CD8-positive, alpha-beta memory T cell (primary cell): ENCODE data around the gene TARP.

Source experiments
- CTCF ChIA-PET: fragments of 350-600 bp; sonication (Branson Sonifier 250); formaldehyde crosslinking; loops from one replicate; lab custom pipeline; 2021; ENCODE audit warnings: antibody characterized with exemption; lab: Charles Lee
- POLR2A ChIA-PET: fragments of 350-600 bp; sonication (Branson Sonifier 250); formaldehyde crosslinking; loops from one replicate; lab custom pipeline; 2021; ENCODE audit warnings: antibody characterized with exemption; lab: Charles Lee
- DNase-seq, 5 donors: peaks; one replicate each; pipeline versions ENCODE4 v3.0.0 to v3.0.0-alpha.2; 2020 to 2022; ENCODE audit warnings: mixed read lengths in 1 of 5
- H3K27ac ChIP-seq: one replicate; pipeline ENCODE4 v1.7.0; 2013; ENCODE audit warnings: low read depth, mild to moderate bottlenecking, low read length, moderate library complexity
- H3K27me3 ChIP-seq: 2 replicates; pipeline ENCODE4 v1.7.0; 2013; ENCODE audit warnings: low read length, mild to moderate bottlenecking; ENCODE audit not compliant: insufficient read depth, poor library complexity, severe bottlenecking
- H3K36me3 ChIP-seq: 2 replicates; pipeline ENCODE4 v1.7.0; 2013; ENCODE audit warnings: mild to moderate bottlenecking, low read length, moderate library complexity; ENCODE audit not compliant: insufficient read depth
- H3K4me1 ChIP-seq: 2 replicates; pipeline ENCODE4 v1.7.0; 2013; ENCODE audit warnings: mild to moderate bottlenecking, low read length, moderate library complexity; ENCODE audit not compliant: insufficient read depth
- H3K4me3 ChIP-seq: 2 replicates; pipeline ENCODE4 v1.7.0; 2013; ENCODE audit warnings: mild to moderate bottlenecking, low read length
- H3K9me3 ChIP-seq: 2 replicates; pipeline ENCODE4 v1.7.0; 2013; ENCODE audit warnings: mild to moderate bottlenecking, low read length
- H3K27ac Mint-ChIP-seq, 8 donors: one replicate each; pipeline ENCODE4 v1.8.0; 2020 to 2021; ENCODE audit warnings: mixed read lengths in 8 of 8, mild to moderate bottlenecking in 6 of 8, inconsistent platforms in 3 of 8, moderate library complexity in 3 of 8
- H3K27me3 Mint-ChIP-seq, 2 donors: one replicate each; pipeline ENCODE4 v1.8.0; 2020 to 2021; ENCODE audit warnings: mixed read lengths in 2 of 2, mild to moderate bottlenecking in 1 of 2, moderate library complexity in 1 of 2
- H3K36me3 Mint-ChIP-seq, 3 donors: one replicate each; pipeline ENCODE4 v1.8.0; 2020 to 2021; ENCODE audit warnings: mixed read lengths in 3 of 3, inconsistent platforms in 1 of 3, mild to moderate bottlenecking in 1 of 3
- H3K4me1 Mint-ChIP-seq, 3 donors: one replicate each; pipeline ENCODE4 v1.8.0; 2020 to 2021; ENCODE audit warnings: mixed read lengths in 3 of 3, inconsistent platforms in 1 of 3, mild to moderate bottlenecking in 1 of 3
- H3K4me3 Mint-ChIP-seq, 7 donors: one replicate each; pipeline ENCODE4 v1.8.0; 2020 to 2021; ENCODE audit warnings: mixed read lengths in 7 of 7, mild to moderate bottlenecking in 6 of 7, moderate library complexity in 4 of 7, inconsistent platforms in 2 of 7
- H3K9me3 Mint-ChIP-seq, 5 donors: one replicate each; pipeline ENCODE4 v1.8.0; 2020 to 2022; ENCODE audit warnings: mixed read lengths in 5 of 5, mild to moderate bottlenecking in 3 of 5, moderate library complexity in 2 of 5, inconsistent platforms in 1 of 5

TARP gene

DNA sequence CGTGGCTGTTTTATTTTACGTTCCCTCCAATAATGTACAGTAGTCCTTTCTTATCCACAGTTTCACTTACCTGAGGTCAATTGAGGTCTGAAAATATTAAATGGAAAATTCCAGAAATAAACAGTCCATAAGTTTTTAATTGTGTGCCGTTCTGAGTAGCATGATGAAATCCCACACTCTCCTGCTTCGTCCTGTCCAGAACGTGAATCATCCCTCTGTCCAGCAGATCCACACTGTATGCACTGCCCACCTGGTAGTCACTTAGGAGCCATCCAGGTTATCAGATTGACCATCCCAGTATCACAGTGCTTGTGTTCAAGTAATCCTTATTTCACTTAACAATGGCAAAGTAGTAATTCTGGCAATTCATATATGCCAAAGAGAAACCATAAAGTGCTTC lies 49.0 kb downstream of the TARP start:
- CTCF ChIA-PET: interaction anchor here (5.4 to 10.3 kb wide), 4 partner anchors 9 to 152 kb away, joined by 42 to 394 read pairs (median 172); no protein-coding TSS in a partner anchor

DNA sequence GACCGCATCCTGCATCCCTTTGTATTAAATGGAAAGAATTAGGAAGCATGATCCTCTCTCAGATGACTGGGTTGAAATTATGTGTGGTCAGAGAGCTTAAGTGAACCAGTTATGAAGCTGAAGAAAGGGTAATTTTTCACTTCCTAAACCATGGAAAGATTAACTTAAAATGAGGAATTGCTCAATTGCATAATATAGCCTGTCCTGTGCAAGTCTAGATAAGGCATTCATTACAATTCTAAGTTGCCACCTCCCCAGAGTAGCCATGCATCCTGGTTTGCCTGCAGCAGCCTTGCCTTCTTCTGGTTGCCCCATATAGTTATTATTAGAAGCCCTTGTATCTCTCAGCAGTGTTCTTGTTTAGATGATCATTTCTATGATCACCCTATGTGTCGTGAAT lies 50.1 kb downstream of the TARP start:
- H3K36me3 ChIP-seq: peaks cover 6% of the 10 kb centered on the region
- no peak overlapping the region for H3K27ac ChIP-seq
- H3K4me3 ChIP-seq: no peak overlapping the region
- peaks cover 60% of the 10 kb centered on the region for H3K4me1 ChIP-seq
- Mint-ChIP-seq H3K27ac (peak overlapping the region; percentile 7 to 98 (median 92)), H3K36me3 (peaks cover 16 to 39% (median 16%) of the 10 kb centered on the region in 3 donors), H3K27me3 (no peaks in the 10 kb centered on the region), H3K4me3 (peak overlapping the region in 3 of 7 donors; percentile 6 to 58 (median 8)), H3K4me1 (peaks cover 87 to 100% (median 99%) of the 10 kb centered on the region in 3 donors), H3K9me3 (no peaks in the 10 kb centered on the region)
- H3K9me3 ChIP-seq: no peaks in the 10 kb centered on the region
- ChIA-PET CTCF (interaction anchor here (0.8 to 10.3 kb wide), 11 partner anchors 10 to 153 kb away, joined by 3 to 394 read pairs (median 22); no protein-coding TSS in a partner anchor), POLR2A (interaction anchor here (2.6 kb wide), 1 partner anchor 10 kb away, joined by 13 read pairs; no protein-coding TSS in a partner anchor)
- DNase-seq: no peak
- H3K27me3 ChIP-seq: no peaks in the 10 kb centered on the region

More for the DNA sequence above, 49.0 kb downstream of the TARP start:
- peaks cover 6% of the 10 kb centered on the region for H3K36me3 ChIP-seq
- Mint-ChIP-seq H3K27ac (peak overlapping the region in 7 of 8 donors; percentile 72 to 97 (median 90)), H3K4me1 (peaks cover 90 to 100% (median 99%) of the 10 kb centered on the region in 3 donors), H3K9me3 (no peaks in the 10 kb centered on the region), H3K27me3 (no peaks in the 10 kb centered on the region), H3K36me3 (peaks cover 16 to 45% (median 16%) of the 10 kb centered on the region in 3 donors), H3K4me3 (peak overlapping the region in 5 of 7 donors; percentile 32 to 85 (median 67))
- no peaks in the 10 kb centered on the region for H3K27me3 ChIP-seq
- no peak for DNase-seq
- no peak overlapping the region for H3K27ac ChIP-seq
- H3K4me1 ChIP-seq: peaks cover 63% of the 10 kb centered on the region
- H3K4me3 ChIP-seq: no peak overlapping the region
- POLR2A ChIA-PET: no interaction called here
- H3K9me3 ChIP-seq: no peaks in the 10 kb centered on the region

DNA sequence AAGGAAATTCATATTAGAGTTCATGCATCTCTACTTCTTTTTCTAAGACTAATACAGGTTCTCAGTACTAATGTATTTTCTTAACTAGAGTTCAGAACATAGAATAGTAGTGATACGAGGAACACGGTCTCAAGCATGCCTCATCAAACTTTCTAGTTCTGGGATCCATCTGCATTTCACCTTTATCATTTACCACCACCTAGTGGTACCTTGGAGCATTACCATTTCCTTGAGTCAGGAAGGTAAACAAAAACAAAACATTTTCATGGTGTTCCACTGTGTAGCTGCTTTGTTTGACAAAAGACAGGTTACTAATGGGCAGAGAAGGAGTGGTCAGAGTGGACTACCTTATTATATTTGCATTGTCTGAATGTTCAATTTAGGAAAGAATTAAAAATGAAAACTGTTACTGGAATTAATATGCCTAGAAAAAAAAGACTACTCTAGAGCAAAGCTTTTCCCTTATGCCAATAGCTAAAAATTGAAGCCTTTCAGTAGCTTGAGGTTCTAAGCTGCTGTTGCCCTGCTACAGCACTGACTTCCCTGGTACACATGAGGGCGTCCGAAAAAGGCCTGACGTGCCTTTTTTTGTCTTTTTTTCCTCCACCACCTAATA lies 50.8 kb downstream of the TARP start:
- peak in 2 of 5 donors; percentile 58 to 60 for DNase-seq
- Histone ChIP-seq H3K27ac (no peak overlapping the region), H3K9me3 (no peaks in the 10 kb centered on the region), H3K27me3 (no peaks in the 10 kb centered on the region), H3K4me3 (no peak overlapping the region), H3K36me3 (peaks cover 6% of the 10 kb centered on the region), H3K4me1 (peaks cover 60% of the 10 kb centered on the region)
- peak overlapping the region; percentile 54 to 98 (median 92) for H3K27ac Mint-ChIP-seq
- H3K4me3 Mint-ChIP-seq: peak overlapping the region in 6 of 7 donors; percentile 3 to 73 (median 21)
- ChIA-PET CTCF (interaction anchor here (0.7 to 10.3 kb wide), 14 partner anchors 11 to 154 kb away, joined by 3 to 394 read pairs (median 19); no protein-coding TSS in a partner anchor), POLR2A (interaction anchor here (2.6 kb wide), 1 partner anchor 10 kb away, joined by 13 read pairs; no protein-coding TSS in a partner anchor)
- H3K9me3 Mint-ChIP-seq: no peaks in the 10 kb centered on the region
- H3K4me1 Mint-ChIP-seq: peaks cover 88 to 100% (median 99%) of the 10 kb centered on the region in 3 donors
- H3K36me3 Mint-ChIP-seq: peaks cover 15 to 37% (median 16%) of the 10 kb centered on the region in 3 donors
- H3K27me3 Mint-ChIP-seq: no peaks in the 10 kb centered on the region

DNA sequence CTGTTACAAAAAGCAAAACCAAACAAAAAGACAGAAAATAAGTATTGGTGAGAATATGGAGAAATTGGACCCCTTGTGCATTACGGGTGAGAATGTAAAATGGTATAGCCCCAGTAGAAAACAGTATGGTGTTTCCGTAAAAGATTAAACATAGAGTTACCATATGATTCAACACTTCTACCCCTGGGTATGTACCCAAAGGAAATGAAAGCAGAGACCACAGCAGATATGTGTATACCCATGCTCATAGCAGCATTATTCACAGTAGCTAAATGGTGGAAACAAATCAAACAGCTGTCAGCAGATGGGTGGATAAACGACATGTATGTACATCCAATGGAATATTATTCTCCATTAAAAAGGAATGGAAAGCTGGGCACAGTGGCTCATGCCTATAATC lies 53.0 kb downstream of the TARP start:
- POLR2A ChIA-PET: interaction anchor here (0.5 to 1.2 kb wide), 3 partner anchors 13 to 141 kb away, joined by 3 to 6 read pairs (median 4); no protein-coding TSS in a partner anchor
- H3K27me3 Mint-ChIP-seq: no peaks in the 10 kb centered on the region
- H3K36me3 Mint-ChIP-seq: peaks cover 8 to 28% (median 13%) of the 10 kb centered on the region in 3 donors
- peaks cover 88 to 100% (median 99%) of the 10 kb centered on the region in 3 donors for H3K4me1 Mint-ChIP-seq
- peak overlapping the region; percentile 88 to 98 (median 93) for H3K27ac Mint-ChIP-seq
- H3K4me3 Mint-ChIP-seq: peak overlapping the region; percentile 63 to 82 (median 73)
- CTCF ChIA-PET: interaction anchor here (0.9 to 10.3 kb wide), 15 partner anchors 9 to 156 kb away, joined by 3 to 394 read pairs (median 16); no protein-coding TSS in a partner anchor
- Histone ChIP-seq H3K27ac (no peak overlapping the region), H3K4me1 (peaks cover 72% of the 10 kb centered on the region), H3K4me3 (peak overlapping the region; percentile 29), H3K36me3 (peaks cover 6% of the 10 kb centered on the region), H3K9me3 (no peaks in the 10 kb centered on the region), H3K27me3 (no peaks in the 10 kb centered on the region)
- H3K9me3 Mint-ChIP-seq: no peaks in the 10 kb centered on the region
- DNase-seq: peak in 1 of 5 donors; percentile 49

DNA sequence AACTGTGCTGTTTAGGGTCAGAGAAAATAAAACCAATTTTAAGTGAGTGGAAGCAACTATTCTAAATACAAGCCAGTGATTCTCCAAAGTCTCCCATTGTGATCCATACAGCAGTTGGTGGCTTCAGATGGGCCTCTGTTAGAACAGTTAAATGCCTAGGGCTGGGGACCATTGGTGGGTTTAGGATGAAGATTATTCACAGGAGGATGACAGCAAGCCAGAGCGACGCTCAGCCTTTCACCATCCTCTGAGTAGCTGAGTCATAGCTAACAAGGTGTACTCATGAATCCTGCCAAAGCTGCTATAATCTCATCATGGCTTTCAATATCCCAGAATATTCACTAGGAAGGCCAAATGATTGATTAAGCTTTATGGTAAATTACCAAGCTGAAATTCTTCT lies 55.8 kb downstream of the TARP start:
- Histone ChIP-seq H3K27me3 (no peaks in the 10 kb centered on the region), H3K9me3 (no peaks in the 10 kb centered on the region), H3K4me3 (peak overlapping the region; percentile 33), H3K4me1 (peaks cover 67% of the 10 kb centered on the region), H3K27ac (no peak overlapping the region), H3K36me3 (peaks cover 6% of the 10 kb centered on the region)
- ChIA-PET POLR2A (interaction anchor here (0.6 to 3.9 kb wide), 7 partner anchors 11 to 151 kb away, joined by 3 to 34 read pairs (median 4); no protein-coding TSS in a partner anchor), CTCF (interaction anchor here (0.6 to 10.3 kb wide), 17 partner anchors 10 to 159 kb away, joined by 3 to 394 read pairs (median 25); no protein-coding TSS in a partner anchor)
- Mint-ChIP-seq H3K36me3 (peaks cover 0 to 23% (median 7%) of the 10 kb centered on the region in 3 donors), H3K27me3 (no peaks in the 10 kb centered on the region), H3K4me3 (peak overlapping the region; percentile 53 to 91 (median 80)), H3K4me1 (peaks cover 65 to 75% (median 73%) of the 10 kb centered on the region in 3 donors), H3K27ac (peak overlapping the region; percentile 88 to 98 (median 94)), H3K9me3 (no peaks in the 10 kb centered on the region)
- DNase-seq: no peak

DNA sequence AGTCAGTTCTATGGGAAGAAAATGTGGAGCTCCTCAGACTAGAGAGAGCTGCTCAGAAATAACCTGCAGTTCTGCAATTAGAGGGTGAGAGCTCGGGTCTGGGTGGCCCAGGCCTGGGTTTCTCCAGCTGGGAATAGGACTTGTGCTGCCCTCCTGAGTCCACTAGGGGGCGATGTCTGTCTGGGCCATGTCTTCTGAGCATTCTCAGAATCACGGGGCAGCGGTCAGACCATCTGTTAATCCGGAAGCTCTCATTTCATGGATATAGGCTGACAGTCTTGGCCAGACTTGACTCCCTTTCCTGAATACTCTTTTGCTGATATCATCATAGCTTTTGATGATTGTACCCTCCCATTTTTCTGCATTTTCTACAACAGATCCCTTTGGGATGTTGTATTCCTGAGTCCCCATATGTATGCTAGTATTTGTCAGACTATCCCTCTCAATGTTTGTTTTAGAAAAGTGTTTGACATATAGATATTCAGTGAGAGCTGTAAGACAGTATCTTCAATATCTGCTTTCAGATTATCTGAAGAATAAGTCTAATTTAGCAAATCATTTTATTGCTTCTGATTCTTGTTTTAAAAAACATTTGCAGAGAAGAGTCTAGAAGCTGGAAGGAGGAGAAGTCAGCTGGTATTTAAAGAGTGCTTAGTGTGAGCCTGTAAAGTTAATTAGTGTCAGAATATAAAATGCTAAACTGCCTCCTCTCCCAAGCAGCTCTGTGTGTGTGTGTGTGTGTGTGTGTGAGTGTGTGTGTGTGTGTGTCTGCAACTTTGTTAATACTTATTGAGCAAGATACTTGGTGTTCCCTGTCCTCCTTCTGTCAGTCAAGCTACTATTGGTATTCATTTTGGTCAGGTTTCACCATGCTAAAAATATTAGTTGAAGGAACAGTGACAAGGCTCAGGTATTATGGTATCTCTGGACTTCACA lies 57.4 kb downstream of the TARP start:
- POLR2A ChIA-PET: interaction anchor here (0.6 to 3.9 kb wide), 8 partner anchors 12 to 158 kb away, joined by 3 to 34 read pairs (median 6); partner anchors contain the start of gene STARD3NL
- Mint-ChIP-seq H3K27ac (peak overlapping the region; percentile 88 to 98 (median 94)), H3K36me3 (peaks cover 0 to 31% (median 12%) of the 10 kb centered on the region in 3 donors)

DNA sequence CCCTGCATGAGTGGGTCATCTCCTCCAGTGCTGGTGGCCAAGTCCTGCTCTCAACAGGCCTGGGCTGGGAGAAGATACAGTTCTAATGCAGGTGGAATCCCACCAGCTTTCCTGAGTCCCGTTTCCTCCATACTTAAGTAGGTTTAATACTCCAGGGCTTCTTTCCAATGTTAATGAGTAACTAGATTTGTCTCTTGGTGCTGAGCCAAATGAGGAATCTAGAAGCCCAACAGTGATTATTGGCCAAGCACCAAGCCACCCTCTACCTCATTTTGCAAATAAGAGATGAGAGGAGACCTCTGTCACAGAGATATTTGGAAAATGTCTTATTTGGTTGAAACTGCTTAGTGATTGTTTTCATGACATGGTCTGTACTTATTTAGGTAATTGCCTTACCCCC lies 58.3 kb downstream of the TARP start:
- Histone ChIP-seq H3K9me3 (no peaks in the 10 kb centered on the region), H3K27me3 (no peaks in the 10 kb centered on the region), H3K4me1 (peaks cover 42% of the 10 kb centered on the region), H3K4me3 (no peak overlapping the region), H3K27ac (no peak overlapping the region), H3K36me3 (peaks cover 2% of the 10 kb centered on the region)
- no peak for DNase-seq
- H3K9me3 Mint-ChIP-seq: no peaks in the 10 kb centered on the region
- H3K27ac Mint-ChIP-seq: peak overlapping the region; percentile 88 to 98 (median 94)
- ChIA-PET POLR2A (interaction anchor here (1.0 to 3.9 kb wide), 6 partner anchors 18 to 159 kb away, joined by 3 to 34 read pairs (median 6); partner anchors contain the start of gene STARD3NL), CTCF (interaction anchor here (0.9 to 10.3 kb wide), 36 partner anchors 8 to 184 kb away, joined by 3 to 394 read pairs (median 10); partner anchors contain the start of gene STARD3NL)
- peaks cover 3 to 39% (median 13%) of the 10 kb centered on the region in 3 donors for H3K36me3 Mint-ChIP-seq
- no peaks in the 10 kb centered on the region for H3K27me3 Mint-ChIP-seq
- no peak overlapping the region for H3K4me3 Mint-ChIP-seq
- peaks cover 44 to 55% (median 53%) of the 10 kb centered on the region in 3 donors for H3K4me1 Mint-ChIP-seq

More for the DNA sequence above, 57.4 kb downstream of the TARP start:
- no peak overlapping the region for H3K27ac ChIP-seq
- no peaks in the 10 kb centered on the region for H3K27me3 Mint-ChIP-seq
- H3K4me1 ChIP-seq: peaks cover 50% of the 10 kb centered on the region
- H3K4me1 Mint-ChIP-seq: peaks cover 53 to 64% (median 62%) of the 10 kb centered on the region in 3 donors
- H3K4me3 ChIP-seq: peak overlapping the region; percentile 38
- no peaks in the 10 kb centered on the region for H3K9me3 ChIP-seq
- CTCF ChIA-PET: interaction anchor here (0.7 to 10.3 kb wide), 41 partner anchors 9 to 183 kb away, joined by 3 to 394 read pairs (median 8); partner anchors contain the start of gene STARD3NL
- peaks cover 6% of the 10 kb centered on the region for H3K36me3 ChIP-seq
- H3K9me3 Mint-ChIP-seq: no peaks in the 10 kb centered on the region
- DNase-seq: peak; percentile 63 to 88 (median 77)
- no peaks in the 10 kb centered on the region for H3K27me3 ChIP-seq
- H3K4me3 Mint-ChIP-seq: peak overlapping the region; percentile 53 to 91 (median 80)
